Globus pallidus (tissue), 1 donor: Measurements from ENCODE around the gene ATP10D.

ENCODE experiments used
- DNase-seq: peaks from one replicate; pipeline ENCODE4 v3.0.0-alpha.2; 2015; ENCODE audit warnings: low spot score

The ATP10D gene

DNA sequence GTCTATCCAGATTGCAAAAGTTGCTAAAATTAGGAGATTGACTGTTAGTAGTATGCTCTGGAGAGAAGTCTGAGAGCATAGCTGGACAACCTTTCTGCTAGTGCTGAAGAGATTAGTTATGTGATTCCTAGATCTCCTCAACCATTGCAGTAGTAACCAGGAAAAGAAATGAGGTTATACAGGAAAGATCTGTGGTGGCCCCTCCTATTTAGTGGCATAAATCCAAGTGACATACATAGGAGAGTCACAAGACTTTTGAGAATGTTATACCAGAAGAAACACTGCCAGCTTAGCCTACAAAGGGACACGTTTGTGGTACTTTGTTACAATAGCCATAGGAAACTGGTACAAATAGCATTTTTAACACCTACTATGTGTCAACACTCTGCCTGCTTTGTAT is 105.2 kb downstream of the ATP10D start:
- no peak for DNase-seq

- no peak for DNase-seq
Observed at GRCh38 chr4:47597696-47598095, 112.6 kb downstream of the ATP10D start.

GRCh38 chr4:47598320-47598719 is 113.2 kb downstream of the ATP10D start:
- DNase-seq = no peak

GRCh38 chr4:47598896-47599295 is 113.8 kb downstream of the ATP10D start:
- no peak for DNase-seq

DNA sequence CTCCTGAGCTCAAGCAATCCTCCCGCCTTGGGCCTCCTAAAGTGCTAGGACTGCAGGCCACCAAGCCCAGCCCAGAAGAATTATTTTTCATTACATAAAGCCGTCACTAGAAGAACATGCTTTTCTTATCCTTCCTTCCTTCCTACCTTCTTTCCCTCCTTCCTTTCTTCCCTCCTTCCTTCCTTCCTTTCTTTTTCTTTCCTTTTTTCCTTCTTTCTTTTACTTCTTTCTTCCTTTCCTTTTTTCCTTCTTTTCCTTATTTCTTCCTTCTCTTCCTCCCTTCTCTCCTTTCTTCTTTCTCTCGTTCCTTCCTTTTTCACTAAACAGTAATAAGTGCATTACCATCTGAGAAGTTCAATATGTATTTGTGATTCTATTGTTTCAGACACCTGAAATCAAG is 121.4 kb downstream of the ATP10D start:
- no peak for DNase-seq

- no peak for DNase-seq
Observed at GRCh38 chr4:47612116-47613023, 127.3 kb downstream of the ATP10D start.

DNA sequence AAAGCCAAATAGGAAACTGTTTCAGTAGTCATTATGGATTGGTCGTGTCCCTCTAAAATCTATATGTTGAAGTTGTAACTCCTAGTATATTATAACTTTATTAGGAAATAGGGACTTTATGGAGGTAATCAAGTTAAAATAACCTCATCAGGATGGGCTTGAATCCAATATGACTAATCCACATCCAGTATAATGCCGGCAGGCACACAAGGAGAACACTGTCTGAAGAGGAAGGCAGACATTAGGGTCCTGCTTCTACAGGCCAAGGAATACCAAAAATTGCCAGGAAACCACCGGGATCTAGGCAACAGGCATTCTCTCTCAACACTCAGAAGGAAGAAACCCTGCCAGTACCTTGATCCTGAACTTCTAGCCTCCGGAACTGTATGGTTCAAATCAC is 130.3 kb downstream of the ATP10D start:
- no peak for DNase-seq

GRCh38 chr4:47617607-47618006 is 132.5 kb downstream of the ATP10D start:
- DNase-seq = no peak

DNA sequence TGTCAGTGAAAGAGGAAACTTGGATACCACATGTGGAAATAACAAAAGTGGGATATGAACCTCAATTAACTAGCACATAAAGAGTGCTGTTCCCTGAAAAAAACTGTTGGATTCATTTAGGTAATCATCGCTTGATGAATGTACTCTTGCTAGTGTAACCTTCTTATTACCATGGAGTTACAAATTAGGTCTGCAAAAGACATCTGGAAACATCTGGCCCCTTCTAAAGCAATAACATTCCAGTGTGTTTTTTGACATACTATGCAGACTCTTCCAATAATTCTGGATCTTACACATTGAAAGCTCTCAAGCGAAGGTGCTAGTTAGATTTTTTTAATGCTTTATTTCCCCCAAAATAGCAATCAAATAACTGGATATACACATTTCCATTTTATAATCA is 134.6 kb downstream of the ATP10D start:
- DNase-seq = no peak

- DNase-seq = no peak
Observed at GRCh38 chr4:47621181-47621580, 136.1 kb downstream of the ATP10D start.

DNA sequence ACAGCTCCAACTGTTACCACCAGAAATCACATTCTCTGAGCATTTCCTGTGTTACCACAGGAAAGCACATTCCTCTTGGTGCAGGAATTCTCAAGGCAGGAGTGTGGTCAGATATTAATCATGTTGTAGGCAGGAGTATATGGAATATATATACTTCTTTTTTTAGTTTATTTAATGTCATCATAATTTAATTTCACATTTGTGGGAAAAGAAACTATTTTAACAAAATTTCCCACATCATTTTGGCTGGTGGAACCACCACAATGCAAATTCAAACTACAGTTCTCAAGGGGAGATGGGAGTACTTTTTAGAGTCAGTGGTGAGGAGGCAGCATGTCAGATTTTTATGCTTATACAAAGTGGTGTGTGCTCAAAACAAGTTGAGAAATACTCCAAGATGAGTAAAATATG is 139.0 kb downstream of the ATP10D start:
- DNase-seq = no peak

- DNase-seq = no peak
Observed at GRCh38 chr4:47631161-47631560, 146.1 kb downstream of the ATP10D start.

DNA sequence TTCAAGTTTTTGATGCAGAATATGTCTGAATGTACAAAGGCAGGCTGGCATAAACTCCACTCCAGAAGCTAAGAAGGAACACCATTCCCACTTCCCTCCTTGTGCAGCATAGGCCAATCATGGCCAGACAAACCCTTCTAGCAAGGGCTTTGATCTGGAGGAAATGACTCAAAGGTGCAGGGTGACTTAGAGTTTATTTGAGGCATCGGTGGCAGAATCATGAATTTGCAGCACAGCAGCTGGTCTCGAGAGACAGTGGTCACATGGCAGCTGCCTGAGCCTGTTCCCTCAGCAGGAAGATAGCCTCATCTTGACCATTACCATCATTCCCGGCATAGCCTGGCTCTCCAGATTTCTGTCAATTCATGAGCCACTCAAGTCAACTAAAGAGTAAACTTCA is 154.5 kb downstream of the ATP10D start:
- no peak for DNase-seq

- DNase-seq = no peak
Observed at GRCh38 chr4:47640911-47641310, 155.8 kb downstream of the ATP10D start.

- DNase-seq = no peak
Observed at GRCh38 chr4:47641755-47642154, 156.7 kb downstream of the ATP10D start.

DNA sequence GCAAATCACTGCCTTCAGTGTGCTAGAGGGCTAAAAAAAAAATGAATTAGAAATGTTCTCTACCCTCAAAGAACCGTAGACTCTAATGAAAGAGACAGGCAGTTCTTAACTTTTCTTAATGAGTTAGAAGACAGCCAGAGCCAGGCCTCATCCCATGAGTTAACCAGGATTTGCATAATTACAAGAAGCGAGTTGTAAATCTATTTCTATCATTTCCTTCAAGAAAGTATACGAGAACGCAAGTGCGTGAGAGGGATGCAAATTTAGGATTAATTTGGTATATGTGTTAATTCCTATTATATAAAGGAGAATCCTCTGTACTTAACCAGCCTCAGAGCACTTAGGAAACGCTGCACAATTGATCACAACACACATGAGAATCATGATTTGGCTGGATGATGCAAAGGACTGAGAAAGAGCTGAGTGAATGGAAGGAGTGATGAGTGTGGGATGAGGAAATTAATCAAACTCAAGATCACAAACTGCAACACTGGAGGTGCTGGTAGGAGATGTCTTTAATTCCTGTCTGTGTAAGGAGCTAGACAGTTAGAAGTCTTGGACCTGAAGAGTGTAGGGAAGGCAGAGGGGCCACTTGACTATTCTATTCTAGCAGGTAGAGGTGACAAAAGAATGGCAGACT is 157.2 kb downstream of the ATP10D start:
- DNase-seq = no peak
